HG03575 (cell line): Measurements from ENCODE around the gene TCAP.

Experiments
- ATAC-seq: cut with Tn5 transposase; IDR thresholded peaks from one replicate; pipeline ENCODE4 v1.9.1; 2021; ENCODE audit not compliant: unreplicated experiment, insufficient number of reproducible peaks, low FRiP score; ENCODE audit errors: extremely low read depth

Gene TCAP

DNA sequence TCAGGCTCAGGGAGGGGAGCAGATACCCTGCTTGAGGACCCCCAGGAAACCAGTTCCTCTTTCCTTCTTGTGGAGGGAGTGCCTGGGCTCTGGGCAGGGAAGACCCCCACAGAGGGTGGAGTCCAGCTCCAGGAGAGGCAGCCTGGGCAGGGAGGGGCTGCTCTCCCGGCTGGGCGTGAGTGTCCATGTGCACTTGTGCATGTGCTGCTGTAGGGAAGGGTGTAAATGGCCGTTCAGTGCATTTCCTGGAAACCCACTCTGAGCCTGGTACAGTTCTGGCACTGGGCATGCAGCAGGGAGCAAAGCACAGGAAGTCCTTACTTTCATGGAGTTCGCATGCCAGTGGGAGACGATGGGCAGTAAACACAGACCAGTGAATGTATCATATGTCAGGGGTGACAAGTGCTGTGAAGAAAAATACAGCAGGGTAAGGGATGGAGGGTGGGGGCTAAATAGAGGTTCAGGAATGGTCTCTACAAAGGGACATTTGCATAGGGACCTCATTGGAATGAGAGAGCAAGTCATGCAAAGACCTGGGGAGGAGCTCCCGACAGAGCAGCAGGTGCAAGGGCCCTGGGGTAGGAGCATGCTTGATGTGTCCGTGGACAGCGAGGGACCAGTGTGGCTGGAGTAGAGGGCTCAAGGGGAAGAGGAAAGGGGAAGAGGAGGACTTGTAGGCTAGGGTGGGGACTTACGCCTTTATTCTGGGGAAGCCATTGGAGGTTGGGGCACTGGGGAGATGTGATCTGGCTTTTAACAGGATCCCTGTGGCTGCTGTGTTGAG, 22.7 kb upstream of the TCAP start:
- no peak for ATAC-seq

- ATAC-seq = no peak
These were observed 21.9 kb upstream of the TCAP start for GRCh38 chr17:39643271-39643670.

DNA sequence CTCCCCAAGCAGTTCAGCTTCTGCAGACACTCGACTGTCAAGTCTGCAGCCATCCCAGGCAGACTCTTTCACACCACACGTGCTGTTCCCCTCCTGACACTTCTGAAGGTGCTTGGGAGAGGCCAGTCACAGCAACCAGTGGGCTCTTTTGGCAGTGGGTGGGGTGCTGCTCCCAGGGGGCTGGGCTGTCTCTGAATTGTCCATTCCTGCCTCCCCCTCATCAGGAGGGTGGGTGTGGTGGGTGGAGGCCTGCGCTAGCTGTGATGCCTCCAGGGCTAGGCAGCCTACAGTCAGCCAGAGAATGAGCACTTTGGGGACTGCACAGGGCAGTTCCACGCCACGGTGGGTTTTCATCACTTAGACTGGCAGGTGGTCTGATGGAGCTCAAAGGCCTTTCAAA, 17.9 kb upstream of the TCAP start:
- no peak for ATAC-seq

DNA sequence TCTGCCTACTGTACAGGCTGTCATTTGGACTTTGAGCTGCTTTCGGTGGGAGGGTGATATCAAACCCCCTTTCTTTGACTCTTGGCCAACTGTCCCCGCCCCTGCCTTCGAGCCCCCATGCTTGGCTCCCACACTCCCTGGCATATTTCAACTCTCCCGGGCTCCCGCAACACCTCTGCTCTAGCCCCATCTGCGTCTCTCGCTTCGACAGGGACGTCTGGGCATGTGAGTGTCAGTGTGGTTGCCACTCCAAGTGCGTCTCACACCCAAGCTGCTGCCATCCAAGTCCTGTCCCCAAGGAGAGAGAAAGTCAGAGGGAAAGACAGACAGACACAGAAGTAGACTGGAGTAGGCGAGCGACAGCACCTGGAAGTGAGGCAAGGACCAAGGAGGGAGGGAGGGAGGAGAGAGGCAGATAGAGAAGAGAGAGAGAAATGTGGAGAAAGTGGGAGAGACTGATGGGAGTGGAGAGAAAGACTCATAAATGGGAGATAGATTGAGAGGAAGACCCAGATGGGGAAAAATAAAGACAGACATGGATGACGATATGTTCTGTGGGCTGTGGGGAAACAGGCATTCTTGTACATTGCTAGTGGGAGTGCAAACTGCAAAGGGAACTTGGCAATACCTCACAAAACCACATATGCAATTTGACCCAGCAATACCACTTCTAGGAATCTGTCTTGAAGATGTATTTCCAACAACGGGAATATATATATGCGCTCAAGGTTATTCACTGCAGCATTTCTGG, 16.4 kb upstream of the TCAP start:
- ATAC-seq = no peak

GRCh38 chr17:39650121-39650579, 15.0 kb upstream of the TCAP start:
- ATAC-seq = no peak

DNA sequence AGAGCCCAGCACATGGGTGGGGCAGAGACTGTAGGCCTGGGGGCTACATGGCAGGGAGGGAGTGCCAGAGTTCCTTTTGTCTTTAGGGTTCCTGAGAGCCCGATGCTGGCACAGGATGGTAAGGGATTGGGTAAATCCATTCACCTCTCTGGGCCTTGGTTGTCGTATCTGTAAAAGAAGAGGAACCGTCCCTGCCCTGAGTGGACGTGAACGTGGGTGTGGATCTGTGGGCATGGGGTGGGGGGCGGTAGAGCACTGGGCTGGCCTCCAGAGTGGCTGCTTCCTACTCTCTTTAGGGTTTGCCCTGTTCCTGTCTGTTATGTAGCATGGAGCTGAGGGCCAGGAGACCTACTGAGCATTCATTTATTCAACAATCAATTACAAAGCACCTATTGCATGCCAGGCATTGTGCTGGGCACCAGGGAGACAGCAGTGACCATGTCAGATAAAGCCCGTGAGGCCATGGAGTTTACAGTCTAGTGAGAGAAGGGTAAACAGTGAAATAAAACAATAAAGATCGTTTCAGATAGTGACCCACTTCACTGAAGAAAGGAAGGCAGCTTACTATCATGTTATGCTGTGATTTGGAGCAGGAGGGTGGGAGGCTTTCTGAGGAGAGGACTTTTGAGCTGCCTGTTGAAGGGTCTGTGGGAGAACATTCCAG, 13.1 kb upstream of the TCAP start:
- ATAC-seq = no peak

DNA sequence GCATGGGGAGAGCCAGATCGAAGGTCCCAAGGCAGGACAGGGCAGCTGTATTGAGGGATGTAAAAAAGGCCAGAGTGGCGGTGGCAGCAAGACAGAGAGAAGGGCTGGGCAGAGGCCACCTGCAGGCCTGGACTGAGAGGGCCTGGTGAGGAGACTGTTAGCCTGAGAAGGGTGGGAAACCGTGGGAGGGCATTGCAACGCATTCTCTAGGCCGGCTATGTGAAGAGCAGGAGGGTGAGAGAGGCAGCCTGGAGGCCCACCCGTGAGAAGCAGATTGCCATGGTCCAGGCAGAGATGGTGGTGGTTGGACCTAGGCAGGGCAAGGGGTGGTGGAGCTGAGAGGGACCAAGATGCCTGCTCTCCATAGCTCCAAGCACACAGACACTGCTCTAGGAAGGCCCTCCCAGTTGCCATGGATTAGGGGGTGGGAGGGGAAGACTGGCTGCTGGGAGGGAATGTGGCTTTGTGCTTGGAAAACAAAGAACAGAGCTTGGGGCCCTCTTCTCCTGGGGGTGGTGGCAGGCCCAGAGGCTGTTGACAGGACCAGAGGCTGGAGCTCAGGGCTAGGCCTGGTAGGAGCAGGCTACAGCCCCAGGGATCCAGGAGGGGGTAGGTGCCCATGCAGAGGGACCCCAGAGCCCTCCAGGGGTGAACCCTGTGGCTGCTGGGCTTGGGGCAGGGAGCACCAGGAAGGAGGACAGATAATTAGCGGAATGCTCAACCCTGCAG, 12.4 kb upstream of the TCAP start:
- ATAC-seq = no peak

- no peak for ATAC-seq
These were observed 11.9 kb upstream of the TCAP start for GRCh38 chr17:39653316-39653661.

- no peak for ATAC-seq
These were observed 11.4 kb upstream of the TCAP start for GRCh38 chr17:39653662-39654331.

GRCh38 chr17:39655105-39655504, 10.0 kb upstream of the TCAP start:
- no peak for ATAC-seq

DNA sequence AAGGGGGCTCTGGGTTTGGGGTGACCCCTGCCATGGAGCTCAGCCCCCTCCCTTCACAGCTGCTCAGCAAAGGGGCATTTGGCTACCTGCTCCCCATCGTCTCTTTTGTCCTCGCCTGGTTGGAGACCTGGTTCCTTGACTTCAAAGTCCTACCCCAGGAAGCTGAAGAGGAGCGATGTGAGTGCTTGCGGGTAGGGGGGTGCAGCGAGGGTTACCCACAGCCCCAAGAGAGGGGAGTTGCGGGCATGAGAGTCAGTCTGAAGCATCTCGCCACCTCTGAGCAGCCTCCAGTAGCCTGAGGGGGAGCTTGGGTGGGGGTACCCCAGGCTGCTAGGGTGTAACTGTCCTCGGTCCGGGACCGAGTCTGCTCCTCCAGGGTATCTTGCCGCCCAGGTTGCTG, 6.8 kb upstream of the TCAP start:
- ATAC-seq = no peak

- no peak for ATAC-seq
These were observed 6.4 kb upstream of the TCAP start for GRCh38 chr17:39658760-39659159.

- ATAC-seq = no peak
These were observed 5.7 kb upstream of the TCAP start for GRCh38 chr17:39659279-39660010.

GRCh38 chr17:39660011-39660360, 5.2 kb upstream of the TCAP start:
- ATAC-seq = no peak

DNA sequence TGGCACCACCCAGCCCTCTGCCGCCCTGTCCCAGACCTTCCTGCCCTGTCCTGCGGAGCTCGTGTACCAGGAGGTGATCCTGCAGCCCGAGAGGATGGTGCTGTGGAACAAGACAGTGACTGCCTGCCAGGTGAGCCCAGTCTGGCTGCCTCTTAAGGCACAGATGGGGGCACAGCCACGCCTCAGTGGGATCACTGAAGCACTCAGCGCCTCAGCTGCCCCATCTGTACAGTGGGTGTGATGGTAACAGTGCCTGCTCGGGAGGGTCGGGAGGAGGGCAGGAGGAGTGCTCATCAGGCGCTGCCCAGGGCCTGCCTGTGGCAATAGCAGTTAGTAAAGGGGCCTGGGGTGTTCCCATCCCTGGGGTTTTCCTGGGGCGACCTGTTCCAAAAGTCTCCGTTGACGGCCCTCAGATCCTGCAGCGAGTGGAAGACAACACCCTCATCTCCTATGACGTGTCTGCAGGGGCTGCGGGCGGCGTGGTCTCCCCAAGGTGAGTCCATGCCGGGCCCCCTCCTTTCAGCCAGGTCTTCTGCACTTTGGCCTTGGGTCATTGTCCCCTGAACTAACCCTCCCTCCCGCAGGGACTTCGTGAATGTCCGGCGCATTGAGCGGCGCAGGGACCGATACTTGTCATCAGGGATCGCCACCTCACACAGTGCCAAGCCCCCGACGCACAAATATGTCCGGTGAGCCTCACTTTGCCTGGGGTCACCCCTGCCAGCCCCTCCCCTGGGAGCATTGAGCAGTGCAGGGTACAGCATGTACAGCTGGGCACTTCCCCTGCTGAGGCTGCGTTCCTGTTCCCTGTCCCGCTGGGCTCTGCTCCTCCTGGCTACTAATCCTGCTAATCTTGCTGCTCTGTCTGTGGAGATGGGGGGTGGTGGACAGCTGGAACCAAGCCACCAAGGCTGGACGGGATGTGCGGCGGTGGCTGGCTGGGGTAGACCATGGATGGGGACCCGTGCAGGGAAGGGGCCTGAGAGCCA, 4.5 kb upstream of the TCAP start:
- ATAC-seq = no peak

DNA sequence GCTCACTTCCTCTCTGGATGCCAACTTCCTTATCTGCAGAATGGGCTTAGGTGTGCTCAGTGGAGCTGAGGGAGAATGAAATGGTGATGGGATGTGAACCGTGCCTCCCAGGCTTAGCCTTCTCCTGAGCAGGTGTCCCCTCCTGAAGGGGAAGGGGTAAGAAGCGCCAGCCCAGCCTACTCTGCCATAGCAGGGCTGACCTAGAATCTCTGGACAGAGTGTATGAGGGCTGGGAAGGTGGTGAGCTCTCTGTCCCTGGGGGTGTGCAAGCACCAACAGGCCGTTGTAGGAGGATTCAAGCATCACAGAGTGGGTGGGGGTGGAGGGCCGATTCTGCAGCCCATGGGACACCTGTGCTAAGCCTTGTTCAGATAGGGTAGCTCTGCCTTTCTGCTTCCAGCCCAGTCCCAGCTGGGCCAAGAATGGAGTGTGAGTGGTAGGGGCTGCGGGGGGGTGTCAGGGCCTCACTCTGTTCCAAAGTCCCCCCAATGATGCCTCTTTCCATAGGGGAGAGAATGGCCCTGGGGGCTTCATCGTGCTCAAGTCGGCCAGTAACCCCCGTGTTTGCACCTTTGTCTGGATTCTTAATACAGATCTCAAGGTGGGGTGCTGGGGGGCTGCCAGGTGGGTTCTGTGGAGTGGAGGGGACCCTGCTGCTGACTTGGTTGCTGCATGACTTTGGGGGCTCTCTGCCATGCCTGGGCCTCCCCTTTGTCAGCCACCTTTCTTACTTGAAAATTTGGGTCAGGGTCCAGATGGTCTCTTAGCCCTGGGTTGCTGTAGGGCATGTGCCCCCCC, 3.2 kb upstream of the TCAP start:
- ATAC-seq = no peak
